GM12801 (cell line): Measurements from ENCODE around the gene SPINK1.

Experiments used
- TF ChIP-seq, protein P1 (sequence below): IDR thresholded peaks from one replicate; pipeline ENCODE4 v1.5.1; 2011; ENCODE audit warnings: control low read depth; ENCODE audit not compliant: insufficient read length; ENCODE audit errors: extremely low read depth

Gene SPINK1

DNA sequence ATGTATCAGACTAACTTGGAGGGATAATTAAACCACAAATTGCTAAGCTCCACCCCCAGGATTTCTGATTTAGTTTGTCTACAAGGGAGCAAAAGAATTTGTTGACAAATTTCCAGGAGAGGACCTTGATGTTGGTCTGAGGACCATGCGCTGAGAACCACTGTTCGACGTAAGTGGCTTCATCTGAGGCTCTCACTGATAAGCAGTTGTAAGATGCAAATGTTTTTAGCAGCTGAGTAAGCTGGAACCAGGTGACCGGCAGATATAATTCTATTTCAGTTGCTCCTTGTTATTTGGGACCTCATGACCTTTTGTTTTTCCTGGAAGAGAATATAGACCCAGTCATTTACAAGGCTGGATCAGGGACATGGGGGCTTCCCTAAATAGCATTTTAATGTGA lies 14.1 kb upstream of the SPINK1 start:
- TF ChIP-seq, protein P1, sequence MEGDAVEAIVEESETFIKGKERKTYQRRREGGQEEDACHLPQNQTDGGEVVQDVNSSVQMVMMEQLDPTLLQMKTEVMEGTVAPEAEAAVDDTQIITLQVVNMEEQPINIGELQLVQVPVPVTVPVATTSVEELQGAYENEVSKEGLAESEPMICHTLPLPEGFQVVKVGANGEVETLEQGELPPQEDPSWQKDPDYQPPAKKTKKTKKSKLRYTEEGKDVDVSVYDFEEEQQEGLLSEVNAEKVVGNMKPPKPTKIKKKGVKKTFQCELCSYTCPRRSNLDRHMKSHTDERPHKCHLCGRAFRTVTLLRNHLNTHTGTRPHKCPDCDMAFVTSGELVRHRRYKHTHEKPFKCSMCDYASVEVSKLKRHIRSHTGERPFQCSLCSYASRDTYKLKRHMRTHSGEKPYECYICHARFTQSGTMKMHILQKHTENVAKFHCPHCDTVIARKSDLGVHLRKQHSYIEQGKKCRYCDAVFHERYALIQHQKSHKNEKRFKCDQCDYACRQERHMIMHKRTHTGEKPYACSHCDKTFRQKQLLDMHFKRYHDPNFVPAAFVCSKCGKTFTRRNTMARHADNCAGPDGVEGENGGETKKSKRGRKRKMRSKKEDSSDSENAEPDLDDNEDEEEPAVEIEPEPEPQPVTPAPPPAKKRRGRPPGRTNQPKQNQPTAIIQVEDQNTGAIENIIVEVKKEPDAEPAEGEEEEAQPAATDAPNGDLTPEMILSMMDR = no peak

DNA sequence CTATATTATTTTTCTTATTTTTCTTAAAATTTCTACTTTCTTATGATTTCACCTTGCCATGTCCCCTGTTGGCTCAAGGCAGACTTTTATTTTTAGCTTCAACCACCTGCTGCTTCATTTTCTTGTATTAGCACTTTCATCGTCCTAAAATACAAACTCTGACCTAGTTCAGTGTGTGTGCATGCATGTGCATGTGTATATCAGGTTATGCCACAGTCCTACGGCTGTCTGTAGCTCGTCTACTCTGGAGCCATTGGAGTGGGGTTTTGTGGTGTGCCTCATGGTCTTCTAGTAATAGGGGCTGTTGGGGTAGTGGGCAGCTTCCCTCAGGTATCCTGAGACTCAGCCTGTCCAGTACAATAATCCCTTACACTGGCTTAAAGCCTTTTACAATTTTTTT lies 13.4 kb upstream of the SPINK1 start:
- TF ChIP-seq, protein P1 = no peak

DNA sequence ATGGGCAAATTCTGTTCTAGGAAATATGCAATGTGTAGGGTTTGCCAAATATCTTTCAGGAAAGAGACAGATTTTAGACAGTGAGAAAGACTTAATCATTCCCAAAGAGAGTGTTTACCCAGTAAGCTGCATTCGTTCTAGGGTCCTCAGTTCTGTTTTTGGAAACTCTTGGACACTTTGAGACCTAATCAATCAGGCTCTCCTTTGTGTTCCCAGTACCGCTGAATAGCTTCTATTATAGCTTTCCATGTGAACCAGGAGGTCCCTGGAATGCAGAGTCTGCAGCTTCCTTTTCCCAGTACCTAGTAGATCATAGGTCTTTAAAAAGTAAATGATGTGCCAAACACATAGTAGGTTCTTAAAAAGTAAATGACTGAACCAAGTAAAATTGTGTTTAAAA lies 11.4 kb upstream of the SPINK1 start:
- TF ChIP-seq, protein P1 = no peak

DNA sequence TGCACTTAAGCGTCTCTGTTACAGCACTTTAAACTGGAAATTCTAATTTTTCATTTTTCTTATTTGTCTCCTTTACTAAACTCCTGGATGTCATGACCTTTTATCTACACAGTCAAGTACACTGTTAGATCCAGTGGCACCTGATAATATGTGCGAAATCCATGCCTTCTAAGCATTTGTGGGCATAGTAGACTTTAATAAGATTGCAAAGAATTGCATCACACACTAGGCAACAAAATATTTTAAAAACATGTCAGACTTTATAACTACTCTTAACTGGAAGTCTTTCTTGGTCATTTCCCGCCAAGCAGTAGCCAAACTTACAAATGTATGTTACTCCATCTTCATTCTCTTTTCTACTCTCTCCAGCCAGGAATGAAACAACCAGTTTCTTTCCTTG lies 5.0 kb upstream of the SPINK1 start:
- TF ChIP-seq, protein P1 = no peak

DNA sequence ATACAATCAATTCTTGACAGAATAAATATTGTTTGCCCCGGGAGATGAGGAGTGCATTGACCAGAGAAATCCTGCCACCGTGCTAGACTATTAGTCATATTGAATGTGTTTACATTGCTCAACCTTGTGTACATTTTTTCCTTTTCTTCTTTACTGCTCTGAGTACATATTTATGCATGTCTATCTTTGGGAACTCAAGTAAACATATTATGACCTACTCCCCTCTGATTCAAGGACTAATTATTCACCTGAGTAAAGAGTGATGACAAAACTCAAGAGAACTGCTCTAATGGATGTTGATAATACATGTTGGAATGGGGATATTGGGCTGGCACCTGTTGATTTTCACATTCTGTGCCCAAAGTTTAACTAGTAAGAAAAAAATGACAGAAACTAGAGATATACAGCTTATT lies 3.9 kb upstream of the SPINK1 start:
- TF ChIP-seq, protein P1 = no peak

DNA sequence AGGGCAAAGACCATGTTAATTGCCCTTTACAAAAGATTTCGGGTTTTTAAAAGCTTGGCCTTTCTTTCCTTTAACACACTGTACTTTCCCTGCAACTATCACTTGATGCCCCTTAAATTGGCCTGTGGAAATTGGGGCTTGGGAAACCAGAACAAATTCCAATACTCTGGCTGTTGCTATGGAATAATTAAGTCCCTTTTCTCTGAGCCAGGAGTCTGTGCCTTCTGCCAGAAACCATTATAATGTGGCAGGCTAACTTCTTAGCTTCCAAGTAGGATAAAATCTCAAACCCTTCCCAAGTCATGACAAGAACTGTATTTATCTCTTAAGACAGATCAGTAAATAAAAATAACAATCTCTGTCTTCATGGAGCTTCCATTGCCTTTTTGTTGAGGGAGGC lies 1.1 kb upstream of the SPINK1 start:
- TF ChIP-seq, protein P1 = no peak

DNA sequence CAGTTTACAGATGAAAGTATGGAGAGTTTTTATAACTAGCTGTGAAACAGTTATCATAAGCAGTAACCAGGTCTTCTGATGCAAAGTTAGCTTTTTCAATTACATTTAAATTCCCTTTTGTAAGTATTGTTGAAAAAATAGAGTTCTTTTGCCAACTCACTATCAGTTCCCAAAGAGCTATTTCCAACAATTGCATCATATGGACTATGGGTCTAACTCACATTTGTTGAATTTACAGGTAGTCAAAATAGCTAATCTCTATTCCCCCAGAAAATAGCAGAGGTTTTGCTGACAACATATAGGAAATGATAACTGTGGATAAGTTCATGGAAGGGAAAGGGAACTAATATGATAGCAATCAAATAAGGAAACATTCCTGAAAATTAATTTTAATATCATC lies 1.4 kb downstream of the SPINK1 start:
- TF ChIP-seq, protein P1 = no peak

DNA sequence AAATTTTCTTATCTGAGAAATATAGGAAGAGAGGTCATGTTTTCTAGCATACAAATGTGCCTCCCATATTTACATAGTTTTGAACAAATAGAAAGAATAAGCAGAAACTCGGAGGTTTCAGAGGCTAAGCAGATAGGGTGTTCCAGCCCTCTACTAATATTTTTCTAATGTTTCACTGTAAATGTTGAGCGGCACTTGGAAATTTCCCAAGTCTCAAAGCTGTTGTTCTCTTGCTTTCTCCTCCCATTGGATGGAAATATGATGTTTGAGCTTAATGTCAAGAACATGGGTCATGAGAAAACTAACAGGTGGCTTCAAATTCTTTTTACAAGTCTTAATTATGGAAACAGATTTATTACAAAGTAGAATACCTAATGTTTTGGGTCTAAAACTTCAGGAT lies 5.1 kb downstream of the SPINK1 start:
- TF ChIP-seq, protein P1 = no peak
